GM18505 (cell line): ENCODE data around the gene RING1.
A peak's percentile ranks its signal among the peaks of the same experiment; 100 is the strongest.

Experiments used
- ATAC-seq: cut with Tn5 transposase; IDR thresholded peaks from one replicate; pipeline ENCODE4 v1.9.1; 2021; ENCODE audit not compliant: unreplicated experiment
- POLR2A ChIP-seq: IDR thresholded peaks from 4 replicates; pipeline ENCODE4 v1.6.1; 2011; ENCODE audit warnings: borderline replicate concordance; ENCODE audit not compliant: insufficient read depth, insufficient read length; ENCODE audit errors: extremely low read depth

RING1 gene

DNA sequence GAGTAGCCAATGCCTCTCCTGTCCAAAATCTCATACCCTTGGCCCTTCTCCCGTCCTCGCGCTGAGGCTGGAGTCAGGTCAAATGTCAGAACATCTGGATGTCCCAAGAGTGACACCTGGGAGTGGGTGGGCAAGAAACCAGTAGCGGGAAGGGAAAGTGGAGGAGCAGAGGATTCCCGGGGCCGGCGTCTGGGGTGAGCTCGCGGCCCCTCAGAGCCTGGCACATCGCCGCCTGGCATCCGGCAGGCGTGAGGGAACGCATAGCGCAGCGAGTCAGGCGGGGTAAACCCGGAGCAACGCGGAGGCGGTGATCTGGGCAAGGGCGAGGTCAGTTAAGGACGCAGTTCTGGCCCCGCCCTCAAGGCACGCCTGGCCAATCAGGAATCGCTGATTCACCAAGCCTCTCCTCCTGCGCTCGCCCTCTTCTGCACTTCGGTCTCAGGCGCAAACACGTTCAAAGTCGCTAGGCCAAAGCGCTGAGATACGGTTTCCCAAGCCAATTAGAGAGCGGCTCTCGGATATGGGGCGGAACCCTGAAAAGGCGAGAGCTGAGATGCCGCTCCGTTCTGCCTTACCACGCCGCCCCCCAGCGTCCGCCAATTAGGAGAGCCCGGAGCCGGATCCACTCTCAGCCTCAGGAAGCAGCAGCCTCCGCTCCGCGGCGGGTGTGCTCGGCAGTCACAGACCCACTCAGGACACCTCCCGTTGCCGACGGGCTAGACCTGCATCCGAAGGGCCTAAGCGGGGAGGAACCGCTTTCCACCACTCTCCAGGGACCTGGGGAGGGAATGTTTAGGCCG lies 40.8 kb downstream of the RING1 start:
- peak; percentile 80 for ATAC-seq
- peak; percentile 95 for TF ChIP-seq POLR2A

DNA sequence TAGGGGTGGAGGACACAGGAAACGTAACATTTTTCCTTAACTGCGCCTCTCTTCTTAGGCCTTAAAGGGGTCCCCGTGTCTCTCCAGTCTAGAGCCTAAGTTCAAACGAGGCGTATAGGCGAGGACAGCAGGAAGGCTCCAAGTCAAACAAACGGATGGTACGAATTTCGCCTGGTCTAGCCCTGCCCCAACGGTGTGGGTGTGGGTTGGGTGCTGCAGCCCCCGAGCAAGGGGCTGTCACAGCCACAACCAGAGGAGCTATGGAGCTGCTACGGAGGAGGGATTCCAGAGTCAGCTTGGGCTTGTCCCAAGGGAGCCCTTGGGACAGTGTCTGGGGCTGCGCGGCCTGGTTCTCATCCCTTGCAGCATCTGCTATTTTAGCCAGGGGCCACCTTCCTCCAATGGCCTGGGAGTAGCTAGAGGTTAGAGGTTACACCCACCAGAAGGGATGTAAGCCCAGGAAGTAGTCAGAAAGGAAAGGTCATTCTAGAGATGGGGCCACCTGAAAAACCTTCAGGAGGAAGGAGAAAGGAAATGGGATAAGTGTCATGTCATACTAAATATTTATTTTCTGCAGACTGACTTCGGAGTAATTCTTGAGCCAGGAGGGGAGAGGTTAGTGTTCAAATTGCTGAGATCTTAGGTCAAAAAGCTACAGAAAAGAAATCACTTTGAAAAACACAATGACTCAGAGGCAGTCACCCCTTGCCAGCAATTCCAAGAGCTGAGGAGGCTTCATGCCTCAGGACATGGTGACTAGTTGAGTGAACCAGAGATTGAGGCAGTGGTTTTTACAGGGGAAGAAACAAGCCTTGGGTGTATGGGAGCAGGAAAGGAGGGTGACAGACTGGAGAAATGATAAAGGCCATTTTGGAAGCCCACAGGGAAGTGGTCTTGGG lies 41.7 kb downstream of the RING1 start:
- ATAC-seq, result peak; percentile 1
- TF ChIP-seq POLR2A, result no peak

DNA sequence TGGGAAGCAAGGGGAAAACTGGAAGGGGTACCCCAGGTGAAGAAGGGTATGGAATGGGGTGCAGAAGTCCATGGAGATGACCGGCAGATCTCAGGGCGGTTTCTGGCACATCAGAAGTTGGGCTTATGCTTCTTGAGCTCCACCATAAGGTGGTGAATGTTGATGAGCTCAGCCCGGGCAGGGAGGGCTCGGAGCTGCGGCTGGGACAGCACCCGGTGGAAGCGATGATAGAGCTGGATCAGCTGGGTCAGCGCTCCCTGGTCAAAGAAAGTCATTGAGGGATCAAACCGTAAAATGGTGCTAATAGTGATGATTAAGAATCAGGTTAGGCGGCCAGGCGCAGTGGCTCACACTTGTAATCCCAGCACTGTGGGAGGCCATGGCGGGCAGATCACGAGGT lies 42.4 kb downstream of the RING1 start:
- ATAC-seq, result no peak

DNA sequence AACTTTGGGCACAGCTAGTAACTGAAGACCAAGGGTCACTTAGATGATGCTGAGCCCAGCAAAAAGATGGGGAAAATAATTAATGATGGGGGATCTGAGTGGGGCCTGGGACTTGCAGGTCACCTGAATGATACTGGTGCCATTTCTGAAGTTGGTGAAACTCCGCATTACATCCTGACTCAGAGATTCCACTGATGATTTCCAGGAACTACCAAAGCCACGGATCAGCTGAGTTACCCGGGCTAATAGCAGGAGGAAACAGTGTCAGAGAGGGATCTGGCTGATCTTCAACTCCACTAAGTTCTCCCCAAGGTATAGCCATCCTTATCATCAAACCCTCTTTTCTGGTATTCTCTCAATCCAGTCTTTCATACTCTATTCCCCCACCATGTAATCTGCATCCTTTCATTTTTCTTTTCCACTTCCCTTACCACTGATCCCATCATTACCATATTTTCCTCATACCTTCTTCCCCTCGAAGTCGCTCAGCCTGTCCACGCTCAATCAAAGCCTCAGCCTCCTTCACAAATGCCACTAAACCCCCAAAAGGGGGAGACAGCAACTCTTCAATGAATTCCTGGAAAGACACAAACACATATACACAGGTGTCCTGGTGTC lies 43.2 kb downstream of the RING1 start:
- TF ChIP-seq POLR2A, result no peak
- no peak for ATAC-seq

More for the DNA sequence above, 42.4 kb downstream of the RING1 start:
- TF ChIP-seq POLR2A, result no peak

DNA sequence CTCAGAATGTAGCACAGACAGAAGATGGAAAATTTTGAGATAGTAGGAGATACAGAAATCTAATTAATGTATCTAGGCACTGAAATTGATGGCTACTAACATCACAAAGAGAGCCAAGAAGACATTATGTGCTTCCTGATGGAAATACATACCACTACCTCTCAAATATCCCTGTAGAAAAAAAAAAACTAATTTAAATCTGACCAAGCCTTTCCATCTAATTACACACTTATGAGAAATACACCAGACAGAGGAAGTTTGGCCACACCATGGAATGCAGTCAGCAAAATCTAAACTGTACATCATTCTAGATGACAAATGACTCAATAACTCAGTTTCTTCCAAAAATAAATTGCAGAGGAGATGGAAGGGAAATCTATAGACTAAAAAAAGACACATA lies 44.5 kb downstream of the RING1 start:
- no peak for TF ChIP-seq POLR2A
- ATAC-seq, result no peak

DNA sequence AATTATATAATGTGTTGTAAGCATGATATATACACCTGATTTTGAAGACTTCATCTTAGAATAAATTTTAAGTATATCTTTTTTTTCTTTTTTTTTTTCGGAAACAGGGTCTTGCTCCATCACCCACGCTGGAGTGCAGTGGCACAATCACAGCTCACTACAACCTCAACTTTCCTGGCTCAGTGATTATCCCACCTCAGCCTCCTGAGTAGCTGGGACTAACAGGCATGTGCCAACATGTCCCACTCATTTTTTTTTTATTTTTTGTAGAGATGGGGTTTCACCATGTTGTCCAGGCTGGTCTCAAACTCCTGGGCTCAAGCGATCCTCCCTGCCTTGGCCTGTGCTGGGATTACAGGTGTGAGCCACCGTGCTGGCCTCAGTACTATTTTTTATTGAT lies 46.3 kb downstream of the RING1 start:
- no peak for ATAC-seq
- no peak for TF ChIP-seq POLR2A

DNA sequence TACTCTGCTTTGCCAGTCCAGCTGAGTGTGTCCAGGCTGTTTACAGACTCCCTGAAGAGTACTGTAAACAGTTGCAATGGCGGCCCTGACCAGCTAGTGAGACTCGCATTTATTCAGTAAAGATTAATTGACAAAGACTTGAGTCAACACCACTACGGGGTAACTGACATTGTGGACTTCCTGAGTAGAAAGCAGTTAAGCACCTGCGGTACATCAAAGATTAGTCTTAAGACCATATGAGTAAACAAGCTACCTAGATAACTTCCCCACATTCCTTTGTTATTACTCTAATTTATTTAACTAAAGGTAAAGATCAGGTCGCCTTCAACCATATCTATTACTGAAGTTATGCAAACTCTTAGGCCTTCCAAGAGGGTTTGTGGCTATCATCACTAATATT lies 50.7 kb downstream of the RING1 start:
- ATAC-seq, result no peak
- TF ChIP-seq POLR2A, result no peak
